SIG-M5 treated with dmso at 0.1 percent for 504 hours (cell line): ENCODE measurements around the gene DHX8.
A peak's percentile ranks its signal among the peaks of the same experiment; 100 is the strongest.

Source experiments
- DNase-seq: peaks from one replicate; lab custom pipeline; 2025; ENCODE audit not compliant: unreplicated experiment; lab: John Stamatoyannopoulos, UW

Gene DHX8

DNA sequence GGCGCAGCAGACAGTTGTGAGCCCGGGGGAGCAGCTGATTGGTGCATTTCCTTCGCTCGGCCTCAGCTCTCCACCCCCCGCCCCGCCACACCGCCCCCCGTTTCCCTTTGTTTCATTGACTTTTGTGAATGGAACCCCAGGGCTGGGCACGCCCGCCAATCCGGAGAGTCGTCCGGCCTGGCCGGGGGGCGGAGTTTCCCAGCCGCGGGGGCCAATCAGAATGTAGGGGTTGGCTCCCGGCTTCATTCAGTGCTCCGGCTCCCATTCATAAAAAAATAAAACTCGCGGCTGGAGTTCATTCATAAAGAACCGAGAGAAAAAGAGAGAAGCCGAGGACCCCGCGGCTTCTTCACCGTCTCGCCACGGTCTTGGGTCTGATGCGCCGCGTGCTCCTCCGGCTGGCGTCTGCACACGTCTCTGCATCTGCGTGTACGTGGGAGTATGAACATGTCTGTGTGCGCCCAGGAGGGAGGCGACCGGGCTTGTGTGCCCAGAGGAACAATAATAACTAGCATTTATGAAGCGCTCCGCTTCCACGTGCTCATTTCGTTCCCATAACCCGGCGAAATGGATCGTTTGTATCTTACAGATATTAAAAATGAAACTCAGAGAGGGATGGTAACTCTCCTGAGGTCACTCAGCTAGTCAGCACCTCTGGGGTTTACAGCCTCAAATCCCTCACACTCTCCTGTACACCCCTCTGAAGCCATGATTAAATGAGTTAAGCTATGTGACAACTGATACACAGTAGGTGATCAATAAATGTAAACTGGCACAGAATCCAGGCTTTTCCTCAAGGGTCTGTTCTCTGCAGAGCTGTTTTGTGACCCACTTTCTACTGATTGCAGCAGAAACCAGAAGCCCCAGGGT, 62.8 kb downstream of the DHX8 start, which contains the start of gene ETV4:
TSS of gene ETV4 (minus strand) at position 22 of the 870 bp plus-strand sequence. CDS start 723 bp downstream, outside the sequence.
- DNase-seq = peak; percentile 96

DNA sequence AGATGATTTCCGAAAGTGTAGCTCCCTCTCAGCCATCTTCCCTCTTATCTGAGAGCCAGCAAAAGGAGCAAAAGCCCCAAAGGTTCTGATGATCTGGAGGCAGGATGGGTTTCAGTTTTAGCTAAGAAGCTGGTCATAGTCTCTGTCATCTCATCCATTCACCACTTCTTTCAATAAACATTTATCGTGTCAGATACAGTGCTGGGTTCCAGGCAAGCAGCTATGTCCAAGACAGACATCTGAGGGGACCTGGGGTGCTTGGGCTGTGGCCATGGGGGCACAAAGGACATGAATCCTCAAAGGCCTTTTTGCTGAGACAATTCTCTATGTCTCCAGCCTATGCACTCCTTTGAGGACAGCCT, 63.4 kb downstream of the DHX8 start:
- DNase-seq = no peak

DNA sequence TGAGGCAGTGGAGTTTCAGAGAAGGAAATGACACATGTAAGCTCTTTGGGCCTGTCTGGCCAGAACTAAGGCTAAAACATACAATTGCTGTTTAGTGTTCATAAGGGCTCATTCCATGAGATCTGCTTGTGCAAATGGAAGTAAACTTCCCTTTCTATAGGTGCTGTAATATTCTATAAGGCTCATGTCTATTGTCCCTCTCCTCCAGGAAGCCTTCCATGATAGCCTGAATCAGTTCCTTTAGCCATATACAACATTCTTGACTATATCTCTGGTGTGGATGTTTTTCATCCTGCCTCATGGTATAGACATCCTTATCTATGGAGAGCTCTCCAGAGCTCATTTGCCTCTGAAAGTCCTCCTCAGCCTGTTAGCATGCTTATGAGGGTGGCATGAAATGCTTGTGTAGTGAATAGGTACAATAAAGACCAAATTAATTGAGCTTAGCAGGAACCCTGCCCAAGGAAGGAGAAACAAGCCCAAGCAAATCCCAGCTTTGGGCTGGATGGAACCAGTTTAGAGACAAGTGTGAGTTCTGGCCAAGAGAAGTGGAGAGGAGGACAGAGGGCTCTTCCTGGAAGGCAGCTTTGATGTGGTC, 64.0 kb downstream of the DHX8 start:
- DNase-seq = no peak

DNA sequence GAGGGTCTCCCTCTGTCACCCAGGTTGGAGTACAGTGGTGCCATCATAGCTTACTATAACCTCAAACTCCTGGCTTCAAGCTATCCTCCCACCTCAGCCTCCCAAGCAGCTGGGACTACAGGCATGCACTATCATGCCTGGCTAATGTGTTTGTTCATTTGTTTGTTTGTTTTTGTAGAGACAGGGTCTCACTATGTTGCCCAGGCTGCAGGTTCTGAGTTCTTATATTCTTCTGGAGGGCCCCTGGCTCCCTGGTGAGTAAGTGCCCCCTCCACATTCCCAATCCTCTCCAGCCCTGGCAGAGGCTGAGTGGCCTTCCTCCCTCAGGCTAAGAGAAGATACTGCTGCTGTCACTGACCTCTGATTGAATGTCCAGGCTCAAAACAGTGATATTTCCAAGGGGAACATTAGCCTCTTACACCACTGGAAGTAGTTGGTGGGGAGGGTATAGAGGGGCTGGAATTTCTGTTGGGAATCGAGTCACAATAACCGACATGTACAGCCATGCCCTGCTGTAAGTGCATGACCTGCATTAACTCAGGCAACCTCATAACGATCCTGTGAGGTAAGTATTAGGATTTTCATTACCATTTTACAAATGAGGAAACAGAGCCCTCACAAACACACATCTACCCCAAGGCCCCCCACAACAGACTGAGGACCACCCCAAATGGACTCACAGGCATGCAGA, 65.1 kb downstream of the DHX8 start:
- no peak for DNase-seq

DNA sequence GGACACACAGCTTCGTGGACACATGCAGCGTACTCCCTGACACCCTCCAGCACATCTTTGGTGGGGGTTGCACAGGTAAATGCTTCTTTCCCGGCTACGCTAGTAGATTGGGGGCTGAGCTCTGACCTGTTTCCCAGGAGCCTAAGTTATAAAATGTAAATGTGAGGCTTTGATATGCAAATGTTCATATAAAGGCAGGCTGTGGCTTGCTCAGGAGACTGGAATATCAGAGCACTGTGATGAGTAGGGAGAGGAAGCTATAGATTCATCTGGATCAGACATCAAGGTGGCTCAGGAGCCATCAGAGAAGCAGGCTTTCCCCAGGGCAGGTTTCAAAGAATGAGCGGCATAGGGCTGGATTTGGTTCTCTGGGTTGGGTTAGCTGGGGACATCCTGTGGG, 65.7 kb downstream of the DHX8 start:
- no peak for DNase-seq

DNA sequence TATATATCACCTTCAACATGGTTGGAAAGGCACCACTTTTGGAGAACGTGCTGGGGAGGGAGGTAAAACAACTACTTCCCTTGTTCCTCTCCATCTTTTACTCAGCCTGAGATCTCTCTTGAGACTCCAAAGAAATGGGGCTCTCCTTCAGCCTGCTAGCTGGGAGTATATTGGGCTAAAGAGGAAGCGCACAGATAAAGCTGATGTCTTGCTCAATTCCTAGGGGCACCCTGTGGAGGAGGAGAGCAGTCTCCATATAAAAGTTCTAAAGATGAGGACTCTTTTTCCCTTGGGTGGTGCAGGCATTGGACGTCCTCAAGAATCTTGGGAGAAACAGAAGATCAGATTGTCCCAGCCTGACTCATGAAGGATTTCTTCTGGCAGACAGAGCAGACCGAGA, 67.0 kb downstream of the DHX8 start:
- DNase-seq = peak; percentile 79

DNA sequence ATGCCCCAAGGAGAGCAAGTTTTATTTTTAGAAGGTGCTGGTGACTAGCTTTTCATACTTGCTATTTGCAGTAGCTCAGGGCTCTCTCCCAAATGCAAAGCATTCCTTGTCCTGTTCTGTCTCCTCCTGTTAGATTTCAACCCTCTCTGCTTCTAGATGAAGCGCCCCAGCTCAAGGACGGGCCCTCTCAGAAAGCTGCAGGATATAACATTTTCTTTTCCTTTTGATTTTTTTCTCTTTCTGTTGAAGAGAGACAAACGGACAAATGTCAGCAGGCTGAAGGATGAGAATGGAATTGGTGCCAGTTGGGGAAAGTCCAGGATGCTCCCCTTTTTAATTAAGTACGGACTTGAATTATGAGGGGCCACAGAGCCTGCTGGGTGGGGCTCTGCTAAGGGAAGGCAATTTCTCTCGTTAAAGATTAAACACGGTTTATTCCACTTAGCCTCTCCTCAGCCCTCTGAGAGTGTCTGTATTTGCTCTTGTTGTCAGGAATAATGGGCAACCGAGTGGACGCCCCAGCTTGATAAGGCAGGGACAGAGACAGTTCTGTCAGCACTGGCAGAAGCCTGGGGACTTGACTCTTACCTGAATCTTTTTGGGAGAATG, 68.6 kb downstream of the DHX8 start:
- no peak for DNase-seq

DNA sequence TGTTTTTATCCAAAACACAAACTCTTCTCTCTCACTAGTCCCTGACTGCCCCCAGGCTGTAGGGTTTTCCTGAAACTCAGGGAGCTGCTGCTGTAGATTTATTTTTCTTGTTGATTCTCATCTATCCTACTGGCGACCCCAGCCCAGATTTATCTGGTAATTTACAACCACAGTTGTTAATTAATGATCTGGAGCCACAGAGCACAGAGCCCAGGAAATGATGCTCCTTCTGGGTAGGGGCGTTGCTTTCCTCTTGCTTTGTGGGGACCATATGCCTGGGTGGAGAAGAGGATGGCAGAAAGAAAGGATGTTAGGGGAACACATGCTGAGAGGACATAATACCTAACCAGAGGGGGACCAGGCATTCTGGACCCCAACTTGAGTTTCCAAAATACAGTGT, 69.8 kb downstream of the DHX8 start:
- no peak for DNase-seq

DNA sequence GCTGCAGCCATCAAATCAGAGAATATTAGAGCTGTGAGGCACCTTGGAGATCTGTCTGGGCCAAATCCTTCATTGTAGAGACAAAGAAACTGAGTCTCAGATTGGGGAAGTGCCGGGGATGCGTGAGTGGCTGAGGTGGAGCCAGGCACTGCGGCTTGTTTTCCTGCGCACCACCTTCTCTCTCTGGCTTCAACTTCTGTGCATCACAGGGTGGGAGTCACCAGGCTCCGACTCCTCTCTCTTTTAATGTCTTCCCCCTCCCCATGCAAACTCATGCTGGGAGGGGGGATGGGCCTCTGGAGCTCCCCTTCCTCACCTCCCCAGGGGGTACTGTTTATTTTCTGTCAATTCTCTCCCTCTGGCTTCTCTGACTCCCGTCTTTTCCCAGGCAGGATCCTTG, 71.1 kb downstream of the DHX8 start:
- no peak for DNase-seq

DNA sequence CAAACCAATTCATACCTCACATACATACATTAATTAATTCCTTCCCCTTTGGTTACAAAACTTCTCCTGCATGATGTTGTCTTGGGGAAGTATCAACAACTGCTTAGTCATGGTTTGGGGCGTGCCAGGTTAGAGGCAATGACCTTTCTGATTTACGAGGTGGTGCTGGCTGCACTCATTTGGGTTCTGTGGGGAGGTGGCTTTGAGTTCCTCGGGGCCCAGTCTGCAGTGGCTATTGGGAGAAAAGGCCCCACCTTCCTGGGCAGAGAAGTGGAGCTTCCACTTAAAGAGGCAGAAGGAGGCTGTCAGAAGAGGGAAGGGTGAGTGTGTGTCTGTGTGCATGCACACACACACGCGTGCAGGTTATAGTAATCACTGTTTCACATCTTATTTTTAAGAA, 72.5 kb downstream of the DHX8 start:
- DNase-seq = peak; percentile 76

DNA sequence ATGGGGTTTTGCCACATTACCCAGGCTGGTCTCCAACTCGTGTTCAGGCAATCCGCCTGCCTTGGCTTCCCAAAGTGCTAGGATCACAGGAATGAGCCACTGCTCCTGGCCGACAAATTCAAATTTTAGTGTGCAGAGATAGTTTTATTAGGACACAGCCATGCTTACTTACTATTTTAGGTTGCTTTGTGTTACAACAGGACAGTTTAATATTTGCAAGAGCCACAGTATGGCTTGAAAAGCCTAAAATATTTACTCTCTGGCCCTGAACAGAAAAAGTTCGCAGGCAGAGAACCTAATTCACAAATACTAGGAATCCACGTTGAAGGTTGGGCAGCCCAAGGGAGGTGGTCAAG, 75.0 kb downstream of the DHX8 start:
- DNase-seq = no peak

DNA sequence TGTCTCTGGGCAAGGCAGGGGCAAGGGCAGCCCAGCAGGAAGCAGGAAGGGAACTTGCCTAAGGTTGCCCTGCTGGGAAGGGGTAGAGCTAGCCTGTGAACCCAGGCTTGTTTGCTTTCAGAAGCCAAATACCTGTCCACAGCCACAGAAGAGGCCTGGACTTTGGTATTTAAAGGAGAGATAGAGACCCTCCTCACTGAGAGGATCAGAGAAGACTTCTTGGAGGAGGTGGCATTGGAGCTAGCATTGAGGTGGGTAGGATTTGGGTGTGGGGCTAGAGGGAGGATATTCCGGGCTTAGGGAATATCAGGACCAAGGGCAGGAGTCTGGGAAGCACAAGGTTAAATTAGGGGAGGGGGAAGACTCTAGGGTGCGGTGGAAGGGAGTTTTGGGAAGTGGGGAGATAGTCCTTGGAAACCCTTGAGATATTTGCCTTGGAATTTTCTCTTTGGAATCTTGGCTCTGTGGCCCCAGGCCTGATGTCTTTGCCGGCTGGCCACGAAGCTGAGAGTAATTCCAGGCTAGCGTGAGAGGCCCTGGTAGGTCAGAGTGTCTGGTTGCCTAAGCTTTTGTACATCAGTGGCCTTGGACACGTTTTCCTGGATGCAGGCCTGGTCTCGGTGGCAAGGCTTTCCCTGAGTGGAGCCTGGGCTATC, 75.5 kb downstream of the DHX8 start:
- no peak for DNase-seq

DNA sequence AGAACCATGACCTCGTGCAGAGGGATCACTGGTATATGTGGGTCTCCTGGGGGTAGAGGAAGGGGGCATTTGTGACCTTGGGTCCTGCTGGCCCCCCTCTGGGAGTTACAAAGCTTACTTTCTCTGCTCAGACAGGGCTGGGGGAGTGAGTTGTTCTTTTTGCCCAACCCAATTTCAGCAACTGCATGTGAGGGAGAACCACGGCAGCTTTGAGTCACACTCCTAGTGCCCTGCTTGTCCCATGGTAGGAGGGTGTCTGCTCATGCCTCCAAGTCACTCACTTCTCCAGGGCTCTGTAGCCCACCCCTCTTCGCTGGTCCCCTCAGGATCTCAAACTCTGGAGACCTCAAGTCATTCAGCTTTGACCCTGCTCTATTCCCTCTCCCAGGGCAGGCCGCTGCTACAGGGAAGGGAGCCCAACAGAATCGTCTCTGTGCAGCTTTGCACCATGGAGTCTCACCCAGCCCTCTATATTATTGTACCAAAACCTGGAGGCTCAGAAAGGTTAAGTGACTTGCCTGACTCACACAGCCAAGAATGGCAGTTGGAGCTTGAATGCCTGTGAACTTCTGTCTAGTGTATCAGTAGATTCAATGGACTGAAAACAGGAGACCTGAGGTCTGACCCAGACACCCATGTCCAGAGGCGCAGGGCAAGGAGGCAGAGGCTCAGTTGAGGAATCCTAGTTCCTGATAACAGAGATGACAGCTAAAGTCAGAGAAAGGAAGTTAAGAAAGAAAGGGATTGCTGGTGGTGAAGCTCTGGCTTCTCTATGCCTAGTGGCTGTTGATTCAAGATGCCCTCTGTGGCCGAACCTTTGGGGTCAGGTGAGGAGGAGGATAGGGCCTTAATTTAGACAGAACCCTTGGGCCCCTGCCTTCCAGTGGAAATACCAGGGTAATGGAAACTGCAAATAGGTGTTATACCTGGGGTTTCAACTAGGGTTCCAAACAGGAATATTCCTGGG, 77.0 kb downstream of the DHX8 start:
- no peak for DNase-seq

DNA sequence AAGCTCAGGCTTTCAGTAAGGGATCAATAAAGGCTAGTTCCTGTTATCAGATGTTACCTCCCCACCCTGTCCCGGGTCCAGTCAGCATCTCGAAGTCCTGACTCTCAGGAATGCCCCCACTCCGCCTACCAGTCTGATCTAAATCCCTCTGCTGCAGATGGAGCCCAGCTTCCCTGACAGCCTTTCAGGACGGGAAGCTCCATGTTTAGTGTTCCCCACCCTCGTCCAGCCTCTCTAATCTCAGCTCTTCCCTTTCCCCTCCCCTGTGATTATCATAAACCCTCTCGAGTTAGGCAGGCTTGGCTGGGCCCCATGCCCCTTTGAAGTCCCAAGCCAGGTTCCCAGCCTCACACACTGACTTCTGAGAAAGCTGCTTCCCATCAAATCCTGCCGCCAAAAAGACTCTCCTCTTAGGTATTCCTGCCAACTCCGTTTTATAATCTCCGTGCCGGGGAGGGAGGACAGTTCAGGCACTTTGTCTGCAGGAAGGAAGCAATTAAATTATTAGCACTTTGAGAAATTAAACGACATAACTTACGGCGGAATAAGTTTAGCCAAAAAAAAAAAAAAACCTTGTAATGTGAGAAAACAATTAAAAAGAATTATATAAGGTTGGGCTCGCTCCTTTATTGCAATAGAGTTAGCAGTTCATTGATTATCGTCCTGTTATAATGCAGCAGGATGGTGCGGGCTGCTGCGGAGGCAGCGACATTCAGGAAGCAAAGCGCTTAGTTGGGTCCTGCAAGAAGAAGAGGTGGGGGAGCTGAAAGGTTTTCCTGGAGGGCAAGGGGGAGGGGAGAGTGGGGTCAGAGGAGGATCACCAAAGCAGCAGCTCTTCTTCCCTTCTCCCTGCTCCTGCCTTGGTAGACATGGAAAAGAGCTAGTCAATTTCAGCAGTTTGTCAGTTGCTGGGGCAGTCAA, 79.2 kb downstream of the DHX8 start:
- no peak for DNase-seq

DNA sequence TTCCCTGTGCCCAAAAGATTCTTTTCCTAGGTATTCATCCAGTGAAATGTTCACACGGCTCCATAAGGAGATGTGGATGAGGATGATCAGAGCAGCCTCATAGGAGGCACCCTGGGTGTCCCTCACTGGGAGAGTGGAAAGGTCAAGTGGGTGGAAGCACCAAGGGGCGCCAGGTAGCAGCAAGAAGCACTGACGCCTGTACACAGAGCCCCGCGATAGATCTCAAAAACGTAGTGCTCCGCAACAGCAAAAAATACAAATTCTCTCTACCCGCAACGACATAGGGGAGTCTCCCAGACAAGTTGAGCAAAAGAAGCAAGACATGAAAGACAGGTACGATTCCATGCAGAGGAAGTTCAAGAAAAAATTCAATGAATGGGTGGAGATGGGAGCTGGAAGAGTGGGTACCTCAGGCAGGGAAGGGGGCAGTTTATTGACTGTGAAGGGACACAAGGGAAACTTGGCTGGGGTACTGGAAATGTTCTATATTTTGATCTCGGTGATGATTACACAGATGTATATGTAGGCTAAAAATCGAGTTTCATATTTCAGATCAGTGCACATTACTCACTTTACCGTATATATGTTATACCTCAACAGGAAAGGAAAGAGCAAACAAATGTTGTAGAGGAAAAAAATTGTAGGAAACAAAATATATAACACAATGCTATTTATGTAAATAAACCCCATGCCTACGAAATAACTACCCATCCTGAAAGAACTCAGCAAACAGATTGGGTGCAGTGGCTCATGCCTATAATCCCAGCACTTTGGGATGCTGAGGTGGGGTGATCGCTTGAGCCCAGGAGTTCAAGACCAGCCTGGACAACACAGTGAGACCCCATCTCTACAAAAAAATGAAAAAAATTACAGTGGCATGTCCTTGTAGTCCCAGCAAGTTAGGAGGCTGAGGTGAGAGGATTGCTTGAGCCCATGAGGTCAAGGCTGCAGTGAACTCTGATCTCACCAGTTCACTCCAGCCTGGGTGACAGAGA, 80.1 kb downstream of the DHX8 start:
- no peak for DNase-seq

DNA sequence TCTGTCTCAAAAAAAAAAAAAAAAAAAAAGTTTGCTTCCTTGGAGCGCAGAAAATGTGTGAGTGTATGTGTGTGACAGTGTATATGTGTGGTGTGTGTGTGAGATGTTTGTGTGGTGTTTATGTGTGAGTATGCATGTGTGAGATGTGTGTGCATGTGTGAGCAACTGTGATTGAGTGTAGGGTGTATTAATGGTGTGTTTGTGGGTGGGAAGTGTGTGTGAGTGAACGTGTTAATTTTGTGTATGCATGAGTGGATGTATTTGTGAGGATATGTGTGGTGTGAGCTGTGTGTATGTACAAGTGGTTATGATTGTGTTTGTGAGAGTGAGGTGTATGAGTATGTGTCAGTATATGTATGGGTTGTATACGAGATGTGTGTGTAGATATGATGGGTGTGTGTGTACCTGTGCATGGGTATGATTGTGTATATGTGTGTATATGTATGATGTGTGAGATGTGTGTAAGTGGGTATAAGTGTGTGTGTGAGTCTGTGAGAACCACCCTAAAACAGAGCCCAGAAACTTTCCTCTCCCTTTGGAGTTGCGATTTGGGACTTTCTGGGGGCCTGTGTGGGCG, 84.8 kb downstream of the DHX8 start:
- DNase-seq = no peak

DNA sequence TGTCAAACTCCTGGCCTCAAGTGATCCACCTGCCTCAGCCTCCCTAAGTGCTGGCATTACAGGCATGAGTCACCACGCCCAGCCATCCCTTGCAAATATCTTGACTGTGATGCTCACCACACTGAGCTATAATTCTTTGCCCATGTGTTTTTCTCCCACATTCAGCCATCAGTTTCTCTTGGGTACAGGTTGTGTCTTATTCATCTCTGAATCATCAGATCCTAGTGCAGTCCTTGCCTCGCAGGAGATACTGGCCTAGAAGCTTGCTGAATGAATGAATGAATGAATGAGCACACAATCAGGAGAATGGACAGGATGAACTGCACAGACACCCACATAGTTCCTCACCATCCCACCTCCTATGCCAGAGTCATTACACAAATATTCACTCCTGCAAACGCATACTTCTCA, 86.7 kb downstream of the DHX8 start:
- no peak for DNase-seq
